ENCODE data around the gene LTN1. TPM values are rescaled to one million over a fixed set of nuclear protein-coding genes. Genes with fewer than 3 reads are reported as not detected.

LTN1 gene
- total RNA-seq, 1 experiment from 2014 or later = 18.7 TPM

DNA sequence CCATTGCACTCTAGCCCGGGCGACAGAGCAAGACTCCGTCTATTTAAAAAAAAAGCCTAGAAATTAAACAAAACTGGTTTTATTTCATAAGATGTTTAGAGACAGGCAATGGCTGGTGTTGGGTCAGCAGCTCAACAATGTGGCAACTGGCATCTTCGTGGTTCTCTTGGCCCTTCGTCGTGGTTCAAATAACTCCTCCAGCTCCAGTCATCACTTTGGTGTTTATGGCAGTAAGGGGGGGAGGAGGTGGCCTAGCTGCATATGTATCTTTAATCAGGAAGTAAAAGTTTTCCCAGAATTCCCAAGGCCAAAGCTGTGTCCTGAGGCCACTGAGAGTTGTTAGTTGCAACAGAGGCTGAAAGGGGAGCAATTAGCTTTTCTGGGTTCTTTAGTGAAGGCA, 13.0 kb upstream of the LTN1 start:
- H3F3A ChIP-seq (ENCODE audit: insufficient read depth, low read depth) = peaks cover 3% of the 10 kb centered on the region
- H3K36me3 ChIP-seq (ENCODE audit: low read depth) = no peaks in the 10 kb centered on the region
- no peak overlapping the region for H3K4me3 ChIP-seq
- POLR2A ChIA-PET (ENCODE audit: unreplicated experiment) = no interaction called here
- DNase-seq = no peak
- no peak overlapping the region for H3K4me2 ChIP-seq
- CTCF ChIA-PET = no interaction called here
- no peaks in the 10 kb centered on the region for H3K9me3 ChIP-seq (ENCODE audit: insufficient read depth, low read depth)
- H3K4me1 ChIP-seq (replicated peaks; ENCODE audit: insufficient read depth) = peaks cover 5% of the 10 kb centered on the region
- H3K79me2 ChIP-seq (ENCODE audit: low read depth) = no peaks in the 10 kb centered on the region
- intact Hi-C loops (cut with micrococcal nuclease; ENCODE audit: unreplicated experiment) = no loop called here
- BruUV-seq (replicated peaks) = no TSS peak
- no peaks in the 10 kb centered on the region for H3K9me2 ChIP-seq (ENCODE audit: insufficient read depth)
- TF ChIP-seq, protein P1, sequence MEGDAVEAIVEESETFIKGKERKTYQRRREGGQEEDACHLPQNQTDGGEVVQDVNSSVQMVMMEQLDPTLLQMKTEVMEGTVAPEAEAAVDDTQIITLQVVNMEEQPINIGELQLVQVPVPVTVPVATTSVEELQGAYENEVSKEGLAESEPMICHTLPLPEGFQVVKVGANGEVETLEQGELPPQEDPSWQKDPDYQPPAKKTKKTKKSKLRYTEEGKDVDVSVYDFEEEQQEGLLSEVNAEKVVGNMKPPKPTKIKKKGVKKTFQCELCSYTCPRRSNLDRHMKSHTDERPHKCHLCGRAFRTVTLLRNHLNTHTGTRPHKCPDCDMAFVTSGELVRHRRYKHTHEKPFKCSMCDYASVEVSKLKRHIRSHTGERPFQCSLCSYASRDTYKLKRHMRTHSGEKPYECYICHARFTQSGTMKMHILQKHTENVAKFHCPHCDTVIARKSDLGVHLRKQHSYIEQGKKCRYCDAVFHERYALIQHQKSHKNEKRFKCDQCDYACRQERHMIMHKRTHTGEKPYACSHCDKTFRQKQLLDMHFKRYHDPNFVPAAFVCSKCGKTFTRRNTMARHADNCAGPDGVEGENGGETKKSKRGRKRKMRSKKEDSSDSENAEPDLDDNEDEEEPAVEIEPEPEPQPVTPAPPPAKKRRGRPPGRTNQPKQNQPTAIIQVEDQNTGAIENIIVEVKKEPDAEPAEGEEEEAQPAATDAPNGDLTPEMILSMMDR (conservative IDR thresholded peaks at IDR 0.05) = no peak
- TF ChIP-seq EZH2 (IDR thresholded peaks at IDR 0.05; ENCODE audit: low read depth) = no peak
- no peak overlapping the region for H3K27ac ChIP-seq
- H4K20me1 ChIP-seq (ENCODE audit: insufficient read depth) = no peaks in the 10 kb centered on the region
- H2AFZ ChIP-seq = no peak overlapping the region
- H3K27me3 ChIP-seq (ENCODE audit: insufficient read depth, low read depth) = no peaks in the 10 kb centered on the region

DNA sequence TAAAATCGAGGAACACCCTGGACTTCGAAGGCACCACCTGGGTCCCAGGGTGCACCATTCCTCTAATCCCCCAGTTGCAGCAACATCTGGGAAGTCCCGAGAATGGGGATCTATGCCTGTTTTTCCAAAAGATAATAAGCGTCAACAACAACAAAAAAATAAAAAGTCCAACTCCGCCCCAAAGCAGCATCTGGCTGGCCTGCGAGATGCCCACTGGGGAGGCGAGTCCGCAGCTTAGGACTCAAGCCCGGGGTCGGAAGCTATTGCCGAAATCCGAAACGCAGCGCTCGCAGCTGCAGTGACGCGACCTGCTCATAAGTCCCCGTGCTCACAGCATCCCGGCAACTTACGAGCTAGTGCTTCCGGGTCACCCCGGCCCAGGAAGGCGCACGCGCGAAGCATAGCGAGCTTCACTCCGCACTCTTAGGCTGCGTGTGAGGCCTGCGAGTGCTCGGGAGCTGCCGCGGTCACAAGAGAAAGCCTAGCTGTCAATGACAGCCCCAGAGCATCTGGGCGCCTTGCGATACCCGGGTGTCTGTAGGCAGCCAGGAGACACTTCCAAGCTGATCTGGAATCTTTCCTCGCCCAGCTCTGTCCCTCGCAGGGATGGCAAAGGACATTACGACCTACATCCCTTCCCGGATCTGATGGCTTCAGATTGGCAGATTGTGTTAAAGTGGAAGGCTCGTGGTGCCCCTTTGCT, 9.9 kb upstream of the LTN1 start:
- BruUV-seq (replicated peaks) = TSS peak; percentile 78
- no peaks in the 10 kb centered on the region for H3K9me3 ChIP-seq (ENCODE audit: insufficient read depth, low read depth)
- peak; percentile 89 for DNase-seq
- H3K79me2 ChIP-seq (ENCODE audit: low read depth) = no peaks in the 10 kb centered on the region
- ChIA-PET POLR2A (ENCODE audit: unreplicated experiment) (interaction anchor here (0.6 to 1.3 kb wide), 8 partner anchors 10 to 379 kb away, joined by 3 to 19 read pairs (median 6); partner anchors contain the start of genes LTN1, RWDD2B and USP16), CTCF (no interaction called here)
- H3K27me3 ChIP-seq (ENCODE audit: insufficient read depth, low read depth) = no peaks in the 10 kb centered on the region
- TF ChIP-seq, protein P1 (conservative IDR thresholded peaks at IDR 0.05) = no peak
- no peak for TF ChIP-seq EZH2 (IDR thresholded peaks at IDR 0.05; ENCODE audit: low read depth)
- peaks cover 3% of the 10 kb centered on the region for H3F3A ChIP-seq (ENCODE audit: insufficient read depth, low read depth)
- no peaks in the 10 kb centered on the region for H3K36me3 ChIP-seq (ENCODE audit: low read depth)
- peak overlapping the region; percentile 93 for H3K4me2 ChIP-seq
- intact Hi-C loops (cut with micrococcal nuclease; ENCODE audit: unreplicated experiment) = loop anchor here (1.0 kb wide), 2 partner anchors 9 to 22 kb away; partner anchors contain the start of gene USP16
- H2AFZ ChIP-seq = peak overlapping the region; percentile 96
- peak overlapping the region; percentile 78 for H3K27ac ChIP-seq
- H4K20me1 ChIP-seq (ENCODE audit: insufficient read depth) = no peaks in the 10 kb centered on the region
- H3K4me3 ChIP-seq = peak overlapping the region; percentile 73
- no peaks in the 10 kb centered on the region for H3K9me2 ChIP-seq (ENCODE audit: insufficient read depth)
- H3K4me1 ChIP-seq (replicated peaks; ENCODE audit: insufficient read depth) = peaks cover 5% of the 10 kb centered on the region

DNA sequence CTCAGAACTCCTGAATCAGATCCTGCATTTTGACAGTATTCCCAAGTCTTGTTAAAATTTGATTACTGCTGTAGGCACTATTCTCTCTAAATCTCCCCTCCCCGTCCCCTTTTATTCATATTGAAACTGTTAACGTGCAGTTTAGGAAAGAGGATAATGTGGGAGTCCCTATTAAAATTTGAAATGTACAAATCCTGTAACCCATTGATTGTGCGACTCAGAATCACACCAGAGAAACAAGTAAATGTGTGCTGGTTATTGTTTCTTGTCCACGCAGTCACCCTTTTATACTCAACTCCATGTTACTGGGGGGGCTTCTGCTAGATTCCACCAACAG, 584 bp upstream of the LTN1 start:
- intact Hi-C loops (cut with micrococcal nuclease; ENCODE audit: unreplicated experiment) = loop anchor here (1.0 to 2.0 kb wide), 2 partner anchors 9 to 32 kb away; partner anchors contain the start of gene USP16
- Histone ChIP-seq H4K20me1 (ENCODE audit: insufficient read depth) (no peaks in the 10 kb centered on the region), H3F3A (ENCODE audit: insufficient read depth, low read depth) (peaks cover 8% of the 10 kb centered on the region), H3K79me2 (ENCODE audit: low read depth) (peaks cover 37% of the 10 kb centered on the region), H3K27me3 (ENCODE audit: insufficient read depth, low read depth) (no peaks in the 10 kb centered on the region), H2AFZ (peak overlapping the region; percentile 77), H3K4me1 (replicated peaks; ENCODE audit: insufficient read depth) (peaks cover 17% of the 10 kb centered on the region), H3K9me2 (ENCODE audit: insufficient read depth) (no peaks in the 10 kb centered on the region), H3K4me3 (peak overlapping the region; percentile 83), H3K27ac (peak overlapping the region; percentile 97), H3K36me3 (ENCODE audit: low read depth) (no peaks in the 10 kb centered on the region), H3K4me2 (peak overlapping the region; percentile 92), H3K9me3 (ENCODE audit: insufficient read depth, low read depth) (no peaks in the 10 kb centered on the region)
- no peak for TF ChIP-seq EZH2 (IDR thresholded peaks at IDR 0.05; ENCODE audit: low read depth)
- TF ChIP-seq, protein P1 (conservative IDR thresholded peaks at IDR 0.05) = no peak
- ChIA-PET CTCF (no interaction called here), POLR2A (ENCODE audit: unreplicated experiment) (interaction anchor here (0.5 to 0.6 kb wide), 4 partner anchors 23 to 510 kb away, joined by 4 to 8 read pairs (median 6); partner anchors contain the start of gene USP16)
- TSS peak; percentile 97 for BruUV-seq (replicated peaks)
- DNase-seq = no peak

All from PC-9 (cell line).